ENCODE measurements around the gene CMTM8. TPM values are rescaled to one million over a fixed set of nuclear protein-coding genes. Genes with fewer than 3 reads are reported as not detected.

The CMTM8 gene
- total and polyA plus RNA-seq, 7 donors = 0.49 to 7.9 (median 4.3) TPM; not detected in 1

DNA sequence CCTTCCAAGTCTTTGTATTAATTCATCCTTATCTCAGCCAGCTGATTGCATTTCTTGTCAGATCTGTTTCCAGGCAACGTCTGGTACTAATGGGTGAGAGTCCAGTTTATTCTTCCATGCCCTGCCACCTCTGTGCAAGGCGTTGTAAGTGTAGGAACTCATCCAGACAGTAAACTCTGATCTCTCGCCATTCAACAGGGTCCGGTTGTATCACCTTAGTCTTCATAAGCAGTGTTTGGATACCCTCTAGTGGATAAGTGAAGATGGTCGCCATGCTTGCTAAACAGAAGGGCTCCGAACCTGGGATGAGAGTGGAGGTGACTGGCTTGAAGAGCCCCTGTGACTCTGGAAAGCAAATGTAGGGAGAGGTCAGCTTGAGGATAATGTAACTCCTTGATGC lies 101.6 kb downstream of the CMTM8 start:
- intact Hi-C loops (cut with DNase I) = no loop called here
- H3K27ac ChIP-seq = no peak overlapping the region
- no peak overlapping the region for H3K4me3 ChIP-seq
- TF ChIP-seq, protein P1, sequence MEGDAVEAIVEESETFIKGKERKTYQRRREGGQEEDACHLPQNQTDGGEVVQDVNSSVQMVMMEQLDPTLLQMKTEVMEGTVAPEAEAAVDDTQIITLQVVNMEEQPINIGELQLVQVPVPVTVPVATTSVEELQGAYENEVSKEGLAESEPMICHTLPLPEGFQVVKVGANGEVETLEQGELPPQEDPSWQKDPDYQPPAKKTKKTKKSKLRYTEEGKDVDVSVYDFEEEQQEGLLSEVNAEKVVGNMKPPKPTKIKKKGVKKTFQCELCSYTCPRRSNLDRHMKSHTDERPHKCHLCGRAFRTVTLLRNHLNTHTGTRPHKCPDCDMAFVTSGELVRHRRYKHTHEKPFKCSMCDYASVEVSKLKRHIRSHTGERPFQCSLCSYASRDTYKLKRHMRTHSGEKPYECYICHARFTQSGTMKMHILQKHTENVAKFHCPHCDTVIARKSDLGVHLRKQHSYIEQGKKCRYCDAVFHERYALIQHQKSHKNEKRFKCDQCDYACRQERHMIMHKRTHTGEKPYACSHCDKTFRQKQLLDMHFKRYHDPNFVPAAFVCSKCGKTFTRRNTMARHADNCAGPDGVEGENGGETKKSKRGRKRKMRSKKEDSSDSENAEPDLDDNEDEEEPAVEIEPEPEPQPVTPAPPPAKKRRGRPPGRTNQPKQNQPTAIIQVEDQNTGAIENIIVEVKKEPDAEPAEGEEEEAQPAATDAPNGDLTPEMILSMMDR (IDR thresholded peaks at IDR 0.05) = peak in 1 of 4 experiments; percentile 10
- TF ChIP-seq POLR2AphosphoS5 (IDR thresholded peaks at IDR 0.05) = no peak
- no peaks in the 10 kb centered on the region for H3K36me3 ChIP-seq
- no peaks in the 10 kb centered on the region for H3K4me1 ChIP-seq
- no peak for DNase-seq
- H3K27me3 ChIP-seq = no peaks in the 10 kb centered on the region
- H3K9me3 ChIP-seq = peaks cover 0 to 2% (median 0%) of the 10 kb centered on the region in 4 donors
- WGBS, 2 donors = 32 to 55% methylated on average over 6 of the region's 6 CpGs

DNA sequence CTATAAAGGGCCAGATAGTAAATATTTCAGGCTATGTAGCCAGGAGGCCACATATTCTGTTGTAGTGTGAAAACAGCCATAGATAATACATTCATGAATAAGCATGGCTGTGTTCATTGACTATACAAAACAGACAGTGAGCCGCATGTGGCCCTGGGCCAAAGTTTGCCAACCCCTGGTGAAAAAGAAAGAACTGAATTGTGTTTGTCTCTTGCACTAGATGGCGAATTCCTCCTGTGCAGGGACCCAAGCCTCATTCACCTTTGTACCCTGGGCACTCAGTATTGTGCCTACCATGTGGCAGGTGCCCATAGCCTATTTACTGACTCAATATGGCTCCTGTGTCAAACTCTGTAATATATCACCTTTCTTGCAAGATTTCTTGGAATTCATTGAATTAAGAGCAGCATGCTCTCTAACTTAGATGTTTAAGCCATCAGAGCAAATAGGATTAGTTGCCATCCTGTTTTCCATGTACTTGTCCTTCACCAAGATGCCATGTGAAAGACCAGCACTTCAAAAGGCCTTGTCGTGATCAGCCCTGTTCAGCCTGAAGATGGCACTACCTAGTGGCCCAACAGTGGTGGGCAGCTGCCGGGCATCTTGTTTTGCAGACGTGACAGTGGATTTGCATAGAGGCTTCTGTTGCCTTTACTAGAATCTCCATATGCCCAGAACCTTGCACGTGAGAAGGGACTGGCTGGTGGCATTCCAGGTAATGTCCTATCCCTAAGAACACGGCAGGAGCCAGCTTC lies 102.3 kb downstream of the CMTM8 start:
- intact Hi-C loops (cut with DNase I) = no loop called here
- Histone ChIP-seq H3K9me3 (peaks cover 0 to 2% (median 0%) of the 10 kb centered on the region in 4 donors), H3K4me3 (no peak overlapping the region), H3K27me3 (no peaks in the 10 kb centered on the region), H3K36me3 (no peaks in the 10 kb centered on the region), H3K27ac (no peak overlapping the region), H3K4me1 (no peaks in the 10 kb centered on the region)
- 72 to 81% methylated on average over 7 of the region's 7 CpGs for WGBS, 2 donors
- TF ChIP-seq POLR2A (IDR thresholded peaks at IDR 0.05) = no peak
- TF ChIP-seq EP300 (IDR thresholded peaks at IDR 0.05) = no peak
- no peak for DNase-seq

DNA sequence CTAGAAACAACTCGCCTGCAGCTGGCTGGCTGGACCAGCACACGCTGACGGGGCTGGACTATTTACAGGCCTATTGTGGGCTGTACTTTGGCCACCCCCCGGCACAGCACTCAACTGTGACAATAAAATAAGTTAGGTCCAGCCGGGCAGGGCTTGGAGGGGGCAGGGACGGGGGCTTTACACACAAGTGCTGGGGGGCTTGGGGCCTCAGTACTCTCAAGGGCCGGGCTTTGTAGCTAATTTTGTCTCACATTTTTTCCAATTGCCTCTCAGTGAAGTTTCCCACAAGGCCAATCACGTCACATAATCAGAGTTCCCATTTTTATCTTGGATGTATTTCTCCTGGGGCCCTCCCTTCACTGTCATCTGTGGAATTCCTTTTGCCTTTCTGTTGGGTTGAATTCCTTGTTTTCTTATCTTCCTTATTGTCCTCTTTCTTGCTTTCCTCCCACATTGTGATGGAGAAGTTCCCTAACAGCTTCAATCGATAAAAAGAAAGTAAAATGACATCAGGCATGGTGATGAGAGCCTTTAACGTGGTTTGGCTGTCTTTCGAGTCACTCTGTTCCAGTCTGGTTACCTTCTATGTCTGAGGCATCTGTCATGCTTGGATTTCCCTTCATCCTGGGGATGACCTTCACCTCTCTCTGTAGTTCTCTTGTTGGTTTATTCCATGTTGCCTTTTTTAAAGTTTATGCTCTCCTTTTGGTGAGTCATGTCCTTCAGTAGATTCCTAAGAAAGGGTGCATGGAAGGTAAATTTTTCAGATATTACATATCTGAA lies 109.1 kb downstream of the CMTM8 start:
- DNase-seq = no peak
- intact Hi-C loops (cut with DNase I) = no loop called here
- Histone ChIP-seq H3K27ac (no peak overlapping the region), H3K4me1 (no peaks in the 10 kb centered on the region), H3K4me3 (no peak overlapping the region), H3K36me3 (no peaks in the 10 kb centered on the region), H3K9me3 (no peaks in the 10 kb centered on the region), H3K27me3 (no peaks in the 10 kb centered on the region)
- TF ChIP-seq POLR2AphosphoS5 (IDR thresholded peaks at IDR 0.05) (no peak), POLR2A (IDR thresholded peaks at IDR 0.05) (no peak), EP300 (IDR thresholded peaks at IDR 0.05) (no peak)
- TF ChIP-seq, protein P1 (IDR thresholded peaks at IDR 0.05) = no peak
- 28 to 58% methylated on average over 11 of the region's 11 CpGs for WGBS, 2 donors

DNA sequence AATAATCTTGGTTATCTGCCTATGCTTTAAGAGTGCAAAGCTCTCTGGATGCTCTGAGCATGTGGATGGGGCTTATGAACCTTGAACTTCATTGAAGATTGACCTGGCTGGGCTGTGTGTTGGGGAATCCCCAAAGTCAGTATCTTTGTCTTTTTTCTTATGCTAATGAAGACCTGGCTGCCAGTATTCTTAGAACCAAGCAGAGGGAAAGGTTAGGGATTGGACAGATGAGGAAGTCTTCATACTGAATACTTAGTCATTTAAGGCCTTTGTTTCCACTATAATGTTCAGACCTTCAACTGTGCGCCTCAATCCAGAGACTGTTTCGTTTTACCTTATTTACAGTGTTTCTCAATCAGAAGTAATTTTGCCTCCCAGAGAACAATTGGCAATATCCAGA lies 110.7 kb downstream of the CMTM8 start:
- TF ChIP-seq POLR2A (IDR thresholded peaks at IDR 0.05) (no peak), POLR2AphosphoS5 (IDR thresholded peaks at IDR 0.05) (no peak), EP300 (IDR thresholded peaks at IDR 0.05) (no peak)
- TF ChIP-seq, protein P1 (IDR thresholded peaks at IDR 0.05) = no peak
- no peak for DNase-seq
- H3K27ac ChIP-seq = no peak overlapping the region
- intact Hi-C loops (cut with DNase I) = no loop called here
- no peaks in the 10 kb centered on the region for H3K9me3 ChIP-seq
- H3K36me3 ChIP-seq = no peaks in the 10 kb centered on the region
- WGBS, 2 donors = 96 to 98% methylated on average over 2 of the region's 2 CpGs
- H3K4me1 ChIP-seq = no peaks in the 10 kb centered on the region
- H3K27me3 ChIP-seq = no peaks in the 10 kb centered on the region
- no peak overlapping the region for H3K4me3 ChIP-seq

DNA sequence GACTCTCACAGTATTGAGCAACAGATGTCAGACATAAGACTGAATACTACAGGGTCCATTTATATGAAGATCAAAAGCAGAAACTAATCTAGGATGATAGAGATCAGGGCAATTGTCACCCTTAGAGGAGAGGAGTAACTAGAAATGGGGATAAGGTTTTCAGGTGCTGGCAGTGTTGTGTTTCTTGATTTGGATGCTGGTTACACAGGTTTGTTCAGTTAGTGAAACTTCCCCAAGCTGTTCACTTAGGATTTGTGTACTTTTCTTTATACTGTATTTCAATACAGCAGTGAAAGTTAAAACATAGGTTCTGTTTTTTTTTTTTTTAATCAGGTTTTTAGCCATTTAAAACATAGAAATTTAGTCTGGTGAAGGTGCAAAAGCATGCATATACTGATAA lies 114.1 kb downstream of the CMTM8 start:
- Histone ChIP-seq H3K27ac (no peak overlapping the region), H3K27me3 (no peaks in the 10 kb centered on the region), H3K4me3 (no peak overlapping the region), H3K4me1 (no peaks in the 10 kb centered on the region), H3K9me3 (no peaks in the 10 kb centered on the region), H3K36me3 (no peaks in the 10 kb centered on the region)
- DNase-seq = no peak
- no peak for TF ChIP-seq EP300 (IDR thresholded peaks at IDR 0.05)
- TF ChIP-seq, protein P1 (IDR thresholded peaks at IDR 0.05) = no peak
- TF ChIP-seq POLR2A (IDR thresholded peaks at IDR 0.05) = no peak
- TF ChIP-seq POLR2AphosphoS5 (IDR thresholded peaks at IDR 0.05) = no peak
- intact Hi-C loops (cut with DNase I) = loop anchor here (5.0 kb wide), 1 partner anchor 45 kb away; no protein-coding TSS in a partner anchor

Data from sigmoid colon (tissue), 7 donors.